NCI-H524 (cell line): ENCODE measurements around the gene PNMA8A.
A peak's percentile ranks its signal among the peaks of the same experiment; 100 is the strongest.

Source experiments
- DNase-seq, 2 experiments: peaks; one replicate each; lab custom pipeline; 2025; lab: John Stamatoyannopoulos, UW

Gene PNMA8A

DNA sequence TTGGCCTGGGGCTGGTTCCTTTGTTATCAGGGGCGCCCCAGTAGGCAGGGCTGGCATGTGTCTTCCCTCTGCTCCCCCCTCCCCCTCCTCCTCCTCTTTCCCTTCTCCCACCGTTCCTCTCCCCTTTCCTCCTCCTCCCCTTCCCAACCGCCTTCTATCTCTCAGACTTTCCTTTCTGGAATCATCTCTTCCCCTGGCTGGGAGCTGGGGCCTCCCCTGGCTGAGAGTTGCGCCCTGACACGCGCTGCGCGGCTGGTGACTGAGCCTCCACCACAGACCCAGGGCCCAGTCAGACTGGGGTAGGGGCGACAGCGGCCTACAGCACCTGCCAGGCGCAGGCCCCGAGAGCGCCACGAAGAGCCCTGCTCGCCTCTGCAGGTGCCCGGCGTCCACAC is 21.5 kb upstream of the PNMA8A start:
- no peak for DNase-seq

DNA sequence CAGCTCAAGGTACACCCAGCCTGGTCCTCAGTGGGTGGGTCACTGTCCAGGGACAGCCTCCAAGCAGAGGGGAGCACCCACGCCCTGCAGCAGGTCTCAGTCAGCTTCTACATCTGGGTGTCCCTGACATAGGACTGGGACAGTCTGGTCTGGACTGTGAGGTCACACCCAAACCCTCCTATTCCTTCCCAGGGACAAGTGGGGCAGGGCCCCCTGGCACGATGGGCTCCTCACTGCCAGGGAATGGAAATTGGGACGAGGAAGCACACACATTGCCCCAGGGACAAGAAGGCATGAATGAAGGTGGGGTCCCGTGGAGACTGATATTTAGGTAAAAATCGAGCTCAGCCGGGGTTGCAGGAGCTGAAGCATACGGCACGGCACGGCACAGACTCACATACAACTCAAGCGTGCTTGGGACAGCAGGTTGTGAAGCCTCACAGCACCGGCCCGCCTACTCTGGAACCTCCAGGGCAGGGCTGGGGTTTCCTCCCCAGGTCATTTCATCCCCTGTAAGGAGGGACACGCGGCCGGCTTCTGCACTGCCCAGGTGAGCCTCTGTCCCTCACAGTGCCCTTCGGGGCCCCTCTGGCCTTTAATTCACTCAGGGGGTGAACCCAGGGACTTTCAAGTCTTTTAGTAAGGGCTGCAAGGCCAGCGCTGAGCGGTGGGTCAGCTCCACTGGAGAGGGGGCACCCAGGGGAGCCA is 20.8 kb upstream of the PNMA8A start:
- DNase-seq, result no peak

DNA sequence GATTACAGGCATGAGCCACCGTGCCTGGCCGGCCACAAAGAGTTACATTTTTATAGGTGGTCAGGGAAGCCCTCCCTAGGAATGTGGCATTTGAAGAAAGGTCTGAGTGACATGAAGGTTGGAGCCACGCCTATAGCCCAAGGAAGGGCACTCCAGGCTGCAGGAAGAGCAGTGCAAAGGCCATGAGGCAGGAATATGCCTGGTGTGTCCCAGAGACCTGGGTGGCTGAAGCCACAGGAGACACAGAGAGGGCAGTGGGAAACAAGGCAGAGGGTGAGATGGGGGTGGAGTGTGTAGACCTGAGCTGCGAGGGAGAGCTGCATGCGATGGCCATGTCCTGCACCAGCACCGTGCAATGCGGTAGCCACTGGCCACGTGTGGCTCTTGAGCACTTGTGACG is 19.4 kb upstream of the PNMA8A start:
- DNase-seq, result no peak

DNA sequence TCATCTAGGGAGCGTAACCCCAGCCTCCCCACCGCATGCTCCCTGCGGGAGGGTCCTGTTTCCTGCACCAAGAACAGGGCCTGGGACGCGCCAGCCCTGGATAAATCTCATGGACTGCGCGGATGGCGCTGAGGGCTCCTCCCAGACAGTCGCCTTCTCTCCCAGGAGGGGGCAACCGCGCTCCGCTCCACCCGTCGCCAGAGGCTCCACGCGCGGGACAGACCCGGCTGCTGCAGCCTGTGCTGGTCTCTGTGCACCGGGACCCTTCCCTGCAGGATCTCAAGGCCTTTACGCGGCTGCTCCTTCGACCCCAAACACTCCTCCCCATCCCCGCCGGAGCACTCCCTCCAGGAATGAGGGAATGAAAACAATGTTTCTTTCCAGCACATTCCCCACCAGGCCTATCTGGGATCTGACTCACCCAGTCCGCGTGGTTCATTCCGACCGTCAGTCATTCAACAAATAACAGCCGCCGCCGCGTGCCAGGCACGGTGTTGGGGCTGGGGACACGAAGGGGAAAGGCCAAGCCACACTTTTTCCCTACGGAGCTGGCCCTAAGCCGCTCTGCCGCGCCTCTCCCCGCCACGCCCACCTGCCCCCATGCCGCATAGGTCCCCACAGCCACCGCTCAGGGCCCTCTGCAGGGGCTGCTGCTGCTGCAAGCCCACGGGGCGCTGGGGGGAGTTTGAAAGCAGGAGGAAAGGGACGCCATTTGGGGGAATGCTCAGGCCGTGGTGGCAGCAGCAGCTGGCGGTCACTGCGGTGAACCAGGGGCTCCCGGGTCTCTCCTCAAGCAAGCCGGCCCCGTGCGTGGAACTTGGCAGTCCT is 18.3 kb upstream of the PNMA8A start:
- DNase-seq, result peak; percentile 18 to 41

DNA sequence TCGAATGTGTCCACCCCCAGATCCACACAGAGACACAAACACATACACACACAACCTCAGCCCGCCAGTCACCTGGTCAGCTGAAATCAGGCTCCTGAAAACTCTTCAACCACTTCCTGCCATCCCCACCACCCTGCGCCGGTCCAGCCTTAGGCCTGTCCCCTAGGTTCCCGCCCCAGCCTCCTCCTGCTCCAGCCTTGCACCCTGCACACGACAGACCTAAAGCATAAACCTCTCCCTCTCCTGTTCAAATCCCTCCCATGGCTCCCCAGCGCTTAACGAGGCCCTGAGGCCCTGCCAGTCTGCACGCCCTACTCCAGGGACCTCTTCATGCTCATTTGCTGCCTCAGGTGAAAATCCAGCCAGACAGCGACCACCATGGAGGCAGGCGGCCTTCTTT is 17.2 kb upstream of the PNMA8A start:
- DNase-seq, result no peak

DNA sequence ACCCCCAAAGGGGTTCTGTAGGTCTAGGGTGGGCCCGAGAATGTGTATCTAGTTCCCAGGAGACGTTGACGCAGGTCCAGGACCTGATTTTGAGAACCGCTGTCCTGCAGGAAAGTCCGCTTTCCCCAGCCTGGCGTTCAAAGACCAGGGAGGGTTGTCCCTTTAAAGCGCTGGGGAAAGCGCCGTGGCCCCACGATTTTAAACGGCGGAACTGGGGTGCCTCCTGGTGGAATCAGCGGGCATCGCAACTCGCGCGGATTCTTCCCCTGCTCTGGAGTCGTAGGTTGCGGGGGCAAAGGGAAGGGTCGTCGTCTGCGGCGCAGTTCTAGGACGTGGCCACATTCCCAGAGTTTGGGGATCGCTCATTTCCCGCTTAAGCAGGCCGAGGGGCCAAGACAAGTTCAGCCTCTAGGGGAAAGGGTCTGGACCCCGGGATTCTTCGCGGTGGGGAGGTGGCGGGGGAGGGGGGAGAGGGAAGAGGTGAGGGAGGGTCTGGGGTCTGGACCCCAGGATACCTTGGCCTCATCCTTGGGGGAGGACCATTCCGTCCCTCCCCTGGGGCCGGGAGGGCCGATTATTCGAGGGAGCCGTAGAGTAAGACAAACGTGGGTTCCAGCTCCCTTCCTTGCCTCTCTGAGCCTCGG is 16.6 kb upstream of the PNMA8A start:
- DNase-seq, result peak; percentile 52 to 71

DNA sequence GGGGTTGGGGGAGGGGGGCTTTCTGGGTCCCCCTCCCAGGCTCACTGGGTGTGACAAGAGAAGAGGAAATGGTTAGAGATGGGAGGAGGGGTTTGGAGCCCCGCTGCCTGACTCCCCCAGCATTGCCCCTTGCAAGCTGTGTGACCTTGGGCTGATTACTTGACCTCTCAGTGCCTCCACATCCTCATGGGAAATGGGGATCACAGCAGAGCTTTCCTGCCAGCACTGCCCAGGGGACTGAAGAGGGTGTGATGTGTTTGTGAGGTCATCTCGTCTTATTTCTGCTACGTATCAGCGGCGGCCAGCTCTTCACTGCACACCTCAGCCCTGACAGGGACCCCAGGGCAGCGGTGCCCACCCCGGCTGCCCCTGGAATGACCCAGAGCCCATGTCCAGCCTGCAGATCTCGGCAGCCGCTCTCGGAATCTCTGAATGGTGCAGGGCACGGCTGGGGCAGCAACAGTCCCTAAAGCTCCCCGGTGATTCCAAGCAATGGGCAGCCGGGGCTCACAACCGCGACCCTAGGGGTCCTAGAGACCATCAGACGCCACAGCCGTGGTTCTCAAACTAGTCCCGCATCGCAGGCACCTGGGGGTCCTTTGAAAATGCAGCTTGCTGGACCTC is 15.9 kb upstream of the PNMA8A start:
- no peak for DNase-seq

DNA sequence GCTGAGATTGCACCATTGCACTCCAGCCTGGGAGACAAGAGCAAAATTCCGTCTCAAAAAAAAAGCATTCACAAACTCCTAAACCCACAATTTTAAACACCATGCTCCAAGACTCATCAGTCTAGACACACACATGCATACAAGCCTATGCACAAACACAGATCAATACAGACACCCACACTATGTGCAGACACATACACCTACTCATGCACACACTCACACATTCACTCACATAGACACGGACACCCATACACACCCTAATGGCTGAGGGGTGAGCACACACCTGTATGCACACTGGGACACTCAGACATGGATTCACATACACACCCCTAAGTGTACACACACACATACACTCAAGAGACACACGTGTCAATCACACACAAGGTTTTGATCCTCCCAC is 15.0 kb upstream of the PNMA8A start:
- no peak for DNase-seq

DNA sequence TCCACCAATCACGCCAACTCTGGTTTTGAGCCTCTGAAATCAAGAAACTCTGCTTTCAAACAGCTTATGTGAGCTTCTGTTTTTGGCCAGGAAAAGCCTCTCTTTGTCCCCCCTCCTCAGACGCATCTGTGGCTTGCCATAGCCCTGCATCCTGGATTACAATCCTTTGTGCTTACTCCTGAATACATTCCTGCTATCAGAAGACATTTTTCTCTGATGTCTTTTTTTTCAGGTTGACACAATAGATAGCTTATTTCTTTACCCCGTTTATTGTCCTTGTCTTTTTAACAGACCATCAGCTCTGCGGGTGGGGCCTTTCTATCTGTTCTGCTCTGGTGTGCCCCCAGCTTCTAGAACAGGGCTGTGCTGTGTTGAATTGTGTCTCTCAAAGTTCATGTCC is 13.3 kb upstream of the PNMA8A start:
- DNase-seq, result no peak

DNA sequence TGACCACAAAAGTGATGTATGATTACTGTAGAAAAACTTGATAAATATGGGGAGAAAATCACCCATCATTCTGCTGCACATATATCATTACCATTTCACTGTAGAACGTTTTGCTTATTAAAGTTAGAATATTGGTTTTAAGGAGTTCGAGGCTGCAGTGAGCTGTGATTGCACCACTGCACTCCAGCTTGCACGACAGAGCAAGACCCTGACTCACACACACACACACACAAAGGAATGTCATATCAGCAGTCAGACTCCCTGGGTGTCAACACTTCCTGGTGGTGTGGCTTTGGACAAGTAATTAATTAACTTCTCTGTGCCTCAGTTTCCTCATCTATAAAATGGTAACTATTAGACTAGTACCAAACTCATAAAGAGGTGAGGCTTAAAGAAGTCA is 11.3 kb upstream of the PNMA8A start:
- DNase-seq, result no peak

DNA sequence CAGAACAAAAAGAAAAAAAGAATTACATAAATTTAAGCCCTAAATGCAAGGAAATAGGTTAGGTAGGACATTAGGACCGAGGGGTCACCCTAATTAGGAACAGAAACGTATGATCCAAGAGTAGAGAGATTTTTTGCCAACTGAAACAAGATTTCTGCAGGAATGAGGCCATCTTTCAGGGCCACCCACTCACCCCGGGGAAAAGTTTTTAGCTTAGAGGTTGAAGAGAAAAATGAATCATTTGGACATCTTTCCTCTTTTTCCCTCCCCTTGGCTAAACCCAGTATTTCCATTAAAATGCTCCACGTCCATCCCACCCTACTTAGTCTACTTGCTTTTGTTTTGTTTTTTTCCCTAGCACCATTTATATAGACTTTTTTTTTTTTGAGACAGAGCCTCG is 10.6 kb upstream of the PNMA8A start:
- DNase-seq, result no peak

DNA sequence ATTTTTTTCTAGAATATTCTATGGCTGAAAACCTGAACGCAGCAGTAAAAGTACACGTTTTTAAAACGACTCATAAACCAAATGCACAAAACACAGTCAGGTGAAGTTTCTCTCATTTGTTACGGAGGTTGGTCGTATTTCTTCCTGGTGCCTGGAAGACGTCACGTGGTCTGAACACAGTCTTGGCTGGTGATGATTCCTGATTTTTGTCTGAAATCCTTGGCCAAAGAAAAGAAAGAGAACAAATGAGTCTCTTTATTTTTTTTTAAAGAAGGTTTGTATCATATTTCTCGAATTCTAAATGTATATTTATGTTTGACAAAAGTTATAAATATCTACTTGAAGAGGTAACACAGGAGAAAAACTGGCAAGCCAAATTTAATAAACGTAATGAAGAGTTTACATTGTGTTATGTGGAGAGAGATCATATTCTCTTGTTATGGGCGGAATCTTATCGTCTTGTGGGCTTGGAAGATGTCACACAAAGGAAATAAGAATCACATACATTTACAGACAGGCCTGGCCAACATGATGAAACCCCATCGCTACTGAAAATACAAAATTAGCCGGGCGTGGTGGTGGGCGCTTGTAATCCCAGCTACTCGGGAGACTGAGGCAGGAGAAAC is 10.0 kb upstream of the PNMA8A start:
- no peak for DNase-seq

DNA sequence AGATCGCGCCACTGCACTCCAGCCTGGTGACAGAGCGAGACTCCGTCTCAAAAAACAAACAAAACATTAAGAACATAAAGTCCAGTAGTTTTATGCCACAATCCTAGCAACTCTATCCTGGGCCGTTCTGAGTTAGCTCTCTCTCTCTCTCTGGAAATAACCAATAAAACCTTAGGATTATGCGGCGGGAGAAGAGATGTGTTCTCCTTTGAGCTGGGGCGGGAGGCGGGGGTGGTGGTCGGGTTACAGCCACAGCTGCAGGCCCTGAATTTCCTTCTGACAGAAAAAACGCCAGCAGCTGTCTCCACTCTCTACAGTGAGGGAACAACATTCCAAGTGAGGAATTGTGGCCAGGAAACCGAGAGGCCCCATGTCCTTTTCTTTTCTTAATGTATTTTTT is 9.1 kb upstream of the PNMA8A start:
- DNase-seq, result peak; percentile 22 to 71

DNA sequence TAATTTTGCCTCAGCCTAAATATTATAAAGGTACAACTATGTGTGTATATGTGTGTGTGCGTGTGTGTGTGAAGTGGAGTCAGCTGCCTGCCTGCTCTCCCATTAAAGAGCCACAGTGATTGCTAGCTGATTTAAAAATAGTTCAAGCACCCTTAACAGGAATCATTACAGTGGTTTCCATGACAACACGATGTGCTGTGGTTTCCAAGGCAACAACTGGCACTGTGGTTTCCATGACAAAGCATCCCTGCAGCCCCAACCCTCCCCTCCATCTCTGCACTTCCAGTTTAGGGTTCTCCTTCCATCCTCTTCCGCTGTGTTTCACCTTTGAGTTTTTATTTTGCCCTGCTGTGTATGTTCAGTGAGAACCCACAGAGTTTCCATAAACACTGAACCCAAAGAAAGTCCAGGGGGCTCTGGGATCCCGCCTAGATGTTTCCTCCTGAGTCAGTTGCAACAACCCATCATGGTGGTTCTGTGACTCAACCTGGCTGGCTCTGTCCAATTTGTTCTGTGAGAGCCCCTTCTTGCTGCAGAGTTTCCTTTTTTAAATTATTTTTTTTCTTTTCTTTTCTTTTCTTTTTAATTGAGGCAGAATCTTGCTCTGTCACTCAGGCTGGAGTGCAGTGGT is 7.1 kb upstream of the PNMA8A start:
- peak; percentile 59 to 79 for DNase-seq

DNA sequence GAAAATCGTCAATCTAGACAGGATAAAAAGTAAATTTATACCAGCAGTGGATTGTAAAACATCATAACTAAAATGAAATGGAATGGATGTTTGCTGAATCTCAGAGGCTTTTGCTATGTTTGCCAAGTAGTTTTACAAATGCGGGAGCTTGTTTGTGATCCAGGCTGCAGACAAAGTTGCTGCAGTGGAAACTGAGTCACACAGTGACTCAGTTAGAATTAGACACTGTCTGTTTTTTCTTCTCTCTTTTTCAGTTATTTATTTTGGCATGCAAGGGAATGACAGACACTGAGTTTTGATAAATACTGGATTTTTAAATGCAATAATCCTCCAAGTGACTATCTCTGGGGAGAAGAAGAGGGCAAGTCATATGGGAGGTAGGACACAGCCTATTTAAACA is 4.6 kb upstream of the PNMA8A start:
- DNase-seq, result no peak

DNA sequence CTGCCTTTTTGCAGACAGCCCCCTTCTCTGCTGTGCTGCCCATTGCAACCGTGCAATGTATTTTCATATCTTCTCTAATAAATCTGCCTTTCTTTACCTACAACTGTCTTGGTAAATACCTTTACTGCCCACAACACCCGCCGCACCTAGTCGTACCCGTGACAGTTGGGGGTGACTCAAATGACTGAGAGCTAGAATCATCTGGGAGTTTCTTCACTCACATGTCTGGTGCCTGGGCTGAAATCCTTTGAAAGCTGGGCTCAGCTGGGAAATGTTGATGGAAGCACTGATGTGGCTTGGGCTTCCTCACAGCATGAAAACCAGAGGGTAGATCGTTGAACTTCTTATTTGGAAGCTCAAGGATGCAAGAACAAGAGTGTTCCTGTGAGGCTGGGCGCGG is 2.8 kb upstream of the PNMA8A start:
- no peak for DNase-seq

DNA sequence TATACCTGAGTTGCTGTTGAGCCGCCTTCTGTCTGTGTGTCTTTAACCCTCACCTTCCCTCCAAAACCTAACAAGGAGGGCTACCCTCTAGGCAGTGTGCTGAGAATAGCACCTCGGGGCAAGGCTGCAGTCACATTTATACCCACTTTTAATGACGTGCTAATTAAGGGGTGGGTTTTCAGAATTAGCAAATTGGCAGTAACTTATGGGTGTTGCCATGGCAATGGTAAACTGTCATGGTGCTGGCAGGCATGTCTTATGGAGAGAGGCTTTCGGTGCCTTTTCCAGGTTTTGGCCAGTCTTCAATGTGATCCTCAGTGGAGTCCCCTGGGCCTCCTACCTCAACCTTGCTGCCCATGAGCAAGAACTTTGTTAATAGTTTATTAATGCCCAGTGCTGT is 1.2 kb upstream of the PNMA8A start:
- no peak for DNase-seq

DNA sequence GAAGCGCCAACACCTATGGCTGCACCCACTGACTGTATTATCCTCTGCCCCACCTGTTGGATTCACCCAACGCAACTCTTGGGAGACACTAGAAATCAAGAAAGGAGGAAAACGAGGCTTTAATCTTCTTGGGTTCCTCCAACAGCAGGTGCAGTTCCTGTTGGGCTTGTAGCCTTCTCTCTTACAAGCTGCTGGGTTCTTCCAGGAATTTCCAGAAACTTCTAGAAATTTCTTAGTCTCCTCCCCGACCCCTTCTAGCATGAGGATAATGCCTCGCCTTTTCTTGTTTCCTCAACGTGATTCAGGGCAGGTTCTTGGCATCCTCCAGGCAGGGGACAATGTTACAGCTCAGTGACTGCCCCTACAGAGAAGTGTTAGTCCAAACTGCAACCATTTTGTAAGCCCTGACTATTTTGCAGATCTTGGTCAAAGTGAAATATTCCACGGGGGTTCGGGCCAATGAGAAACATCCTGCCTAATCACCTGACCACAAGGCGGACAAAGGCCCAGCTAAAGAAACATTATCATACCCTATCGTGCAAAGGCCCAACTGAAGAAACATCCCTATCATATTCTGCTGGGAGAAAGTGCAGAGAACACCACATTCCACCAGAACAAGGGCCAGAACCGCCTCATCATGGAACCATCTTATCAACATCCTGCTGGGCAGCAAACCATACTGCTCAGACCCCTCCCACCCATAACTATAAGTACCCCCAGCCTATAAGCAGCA is 614 bp upstream of the PNMA8A start:
- DNase-seq, result no peak

DNA sequence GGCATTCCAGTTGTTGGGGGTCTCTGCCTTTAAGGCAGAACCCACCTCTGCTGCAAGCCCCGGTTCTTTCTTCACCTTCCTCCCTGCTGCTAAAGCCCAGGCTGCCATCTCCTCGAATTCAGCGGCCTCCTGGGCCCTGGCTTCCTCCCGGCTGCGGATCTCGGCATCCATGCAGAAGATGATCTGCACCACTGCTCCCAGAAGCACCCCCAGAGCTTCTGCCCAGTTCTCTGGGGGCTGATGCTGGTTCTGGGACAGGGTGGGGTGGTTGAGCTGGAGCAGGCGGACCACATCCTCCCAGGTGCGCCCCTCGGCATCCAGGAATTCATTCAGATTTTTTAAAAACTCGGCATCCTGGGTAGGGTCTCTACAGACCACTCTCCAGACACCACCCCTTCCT is 987 bp downstream of the PNMA8A start:
- no peak for DNase-seq

DNA sequence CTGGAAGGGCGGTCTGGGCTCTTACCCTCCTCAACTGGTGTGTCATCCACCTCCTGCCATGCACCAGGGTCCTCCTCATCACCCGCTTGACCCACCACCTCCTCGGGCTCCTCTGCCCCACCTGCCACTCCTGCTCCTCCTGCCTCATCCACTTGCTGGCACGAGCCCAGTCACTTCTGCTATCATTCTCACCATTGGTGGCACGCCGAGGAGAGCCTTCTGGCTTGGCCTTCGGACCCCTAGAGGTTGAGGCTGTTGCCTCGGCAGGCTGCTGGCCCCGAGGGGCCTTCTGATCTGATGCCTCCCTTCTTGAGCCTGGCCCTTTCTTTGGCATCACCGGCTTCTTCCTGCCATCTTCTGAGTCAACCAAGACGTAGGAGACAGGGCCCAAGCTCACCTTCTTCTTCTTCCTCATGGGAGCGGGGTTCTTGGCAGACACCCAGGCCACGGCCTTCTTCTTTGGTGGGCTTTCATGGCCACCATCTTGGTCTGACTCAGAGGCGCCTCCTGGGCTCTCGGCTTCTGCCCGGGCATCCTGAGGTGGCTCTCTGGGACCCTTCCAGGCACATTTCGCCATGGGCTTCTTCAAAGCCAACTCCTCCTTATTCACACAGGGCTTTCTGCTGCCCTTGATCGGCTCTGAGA is 1.7 kb downstream of the PNMA8A start:
- no peak for DNase-seq
